Glutamatergic neuron (in vitro differentiated cells): ENCODE measurements around the gene OR2Y1. TPM values are rescaled to one million over a fixed set of nuclear protein-coding genes. Genes with fewer than 3 reads are reported as not detected.

Experiments used
- DNase-seq: peaks from one replicate; pipeline ENCODE4 v3.0.0; 2022
- H3K27ac Mint-ChIP-seq: one replicate; pipeline ENCODE4 v1.8.0; 2020; ENCODE audit warnings: mild to moderate bottlenecking, mixed read lengths, inconsistent platforms; ENCODE audit not compliant: unreplicated experiment
- H3K27me3 Mint-ChIP-seq: one replicate; pipeline ENCODE4 v1.8.0; 2020; ENCODE audit warnings: mild to moderate bottlenecking, moderate library complexity, mixed read lengths, inconsistent platforms; ENCODE audit not compliant: unreplicated experiment
- H3K36me3 Mint-ChIP-seq: one replicate; pipeline ENCODE4 v1.8.0; 2020; ENCODE audit warnings: mild to moderate bottlenecking, mixed read lengths, inconsistent platforms; ENCODE audit not compliant: unreplicated experiment
- H3K4me1 Mint-ChIP-seq: one replicate; pipeline ENCODE4 v1.8.0; 2020; ENCODE audit warnings: mild to moderate bottlenecking, low read depth, mixed read lengths, inconsistent platforms; ENCODE audit not compliant: unreplicated experiment
- H3K4me3 Mint-ChIP-seq: one replicate; pipeline ENCODE4 v1.8.0; 2020; ENCODE audit warnings: mild to moderate bottlenecking, mixed read lengths, inconsistent platforms; ENCODE audit not compliant: unreplicated experiment
- H3K9me3 Mint-ChIP-seq: one replicate; pipeline ENCODE4 v1.8.0; 2020; ENCODE audit warnings: mild to moderate bottlenecking, moderate library complexity, mixed read lengths, inconsistent platforms; ENCODE audit not compliant: unreplicated experiment
- CTCF ChIP-seq: fragments of 200-600 bp; sonication (generic); IDR thresholded peaks from one replicate; pipeline ENCODE4 v1.5.0; 2021; ENCODE audit not compliant: partially characterized antibody, unreplicated experiment
- total RNA-seq: library from RNA; stranded (reverse); fragmentation: NEBNext Ultra II Directional; extraction: Animal tissue kit (Norgen Biotek cat#: 25700); gene quantifications from one replicate; pipeline ENCODE4 v1.2.1, GENCODE V29; 2021; ENCODE audit not compliant: unreplicated experiment

The OR2Y1 gene
- total RNA-seq, 1 donor from 2014 or later = not detected

- Mint-ChIP-seq H3K27ac (no peak overlapping the region), H3K9me3 (peaks cover 4% of the 10 kb centered on the region), H3K4me3 (no peak overlapping the region), H3K36me3 (no peaks in the 10 kb centered on the region), H3K4me1 (peaks cover 3% of the 10 kb centered on the region), H3K27me3 (no peaks in the 10 kb centered on the region)
- DNase-seq = no peak
- TF ChIP-seq CTCF = no peak
Observed at GRCh38 chr5:180779985-180780610, 40.2 kb upstream of the OR2Y1 start.

- no peak for DNase-seq
- Mint-ChIP-seq H3K36me3 (peaks cover 9% of the 10 kb centered on the region), H3K27ac (no peak overlapping the region), H3K4me1 (no peaks in the 10 kb centered on the region), H3K27me3 (peaks cover 2% of the 10 kb centered on the region), H3K9me3 (peaks cover 5% of the 10 kb centered on the region), H3K4me3 (no peak overlapping the region)
- TF ChIP-seq CTCF = no peak
Observed at GRCh38 chr5:180777475-180777874, 37.6 kb upstream of the OR2Y1 start.

- H3K9me3 Mint-ChIP-seq = peaks cover 10% of the 10 kb centered on the region
- H3K4me3 Mint-ChIP-seq = no peak overlapping the region
- TF ChIP-seq CTCF = no peak
- no peak for DNase-seq
- H3K27ac Mint-ChIP-seq = no peak overlapping the region
- peaks cover 15% of the 10 kb centered on the region for H3K36me3 Mint-ChIP-seq
- no peaks in the 10 kb centered on the region for H3K4me1 Mint-ChIP-seq
- peaks cover 2% of the 10 kb centered on the region for H3K27me3 Mint-ChIP-seq
Observed at GRCh38 chr5:180776376-180776775, 36.5 kb upstream of the OR2Y1 start.

GRCh38 chr5:180775624-180776023 lies 35.8 kb upstream of the OR2Y1 start:
- H3K4me1 Mint-ChIP-seq = no peaks in the 10 kb centered on the region
- H3K4me3 Mint-ChIP-seq = no peak overlapping the region
- DNase-seq = no peak
- H3K27ac Mint-ChIP-seq = no peak overlapping the region
- peaks cover 2% of the 10 kb centered on the region for H3K27me3 Mint-ChIP-seq
- peaks cover 10% of the 10 kb centered on the region for H3K9me3 Mint-ChIP-seq
- TF ChIP-seq CTCF = no peak
- H3K36me3 Mint-ChIP-seq = peaks cover 15% of the 10 kb centered on the region

GRCh38 chr5:180771839-180772238 lies 32.0 kb upstream of the OR2Y1 start:
- no peak for TF ChIP-seq CTCF
- Mint-ChIP-seq H3K27me3 (peaks cover 2% of the 10 kb centered on the region), H3K4me1 (no peaks in the 10 kb centered on the region), H3K9me3 (peaks cover 8% of the 10 kb centered on the region), H3K27ac (no peak overlapping the region), H3K4me3 (no peak overlapping the region), H3K36me3 (peaks cover 19% of the 10 kb centered on the region)
- no peak for DNase-seq
